PFSK-1 (cell line): Measurements from ENCODE around the gene RYR3. TPM values are rescaled to one million over a fixed set of nuclear protein-coding genes. Genes with fewer than 3 reads are reported as not detected.

Experiments
- FOXP2 ChIP-seq: optimal IDR thresholded peaks from 2 replicates; pipeline ENCODE3; 2011; ENCODE audit warnings: borderline replicate concordance, control low read depth, inconsistent platforms; ENCODE audit not compliant: insufficient read depth; ENCODE audit errors: extremely low read length, extremely low read depth
- POLR2AphosphoS5 ChIP-seq: IDR thresholded peaks from 2 replicates; pipeline ENCODE4 v1.6.1; 2012; ENCODE audit warnings: low read depth, mild to moderate bottlenecking, control low read depth, low read length, moderate library complexity
- REST ChIP-seq, 2 experiments: IDR thresholded peaks; 2 replicates each; pipeline versions ENCODE4 v1.6.1 to v1.8.0; 2011 to 2012; ENCODE audit warnings: low read depth in 2 of 2, low read length in 2 of 2, control low read depth in 1 of 2, inconsistent platforms in 1 of 2, mild to moderate bottlenecking in 1 of 2, moderate library complexity in 1 of 2; ENCODE audit not compliant: insufficient read depth in 1 of 2
- SIN3A ChIP-seq: IDR thresholded peaks from 2 replicates; pipeline ENCODE4 v1.6.1; 2012; ENCODE audit warnings: mild to moderate bottlenecking, low read length, moderate library complexity, borderline replicate concordance; ENCODE audit not compliant: insufficient read depth
- TAF1 ChIP-seq: IDR thresholded peaks from 2 replicates; pipeline ENCODE4 v1.6.1; 2012; ENCODE audit warnings: low read length, control low read depth, borderline replicate concordance; ENCODE audit not compliant: insufficient read depth
- polyA plus RNA-seq: library from polyadenylated mRNA; unstranded; fragments of >200 nt; gene quantifications from one replicate; pipeline ENCODE4 v1.2.1, GENCODE V29; 2012; ENCODE audit warnings: low read depth, missing spikeins; ENCODE audit not compliant: insufficient read length

RYR3 gene
- 0.24 TPM for polyA plus RNA-seq

GRCh38 chr15:33310481-33311311, at the start of gene RYR3:
Gene RYR3, plus strand, starts transcription at chr15:33310967. Its CDS starts 79 bp downstream, at chr15:33311046.
- TF ChIP-seq FOXP2 (no peak), TAF1 (no peak), REST (IDR thresholded peaks at IDR 0.05; ENCODE audit: insufficient read depth in 1 of 2, low read depth in 2 of 2, low read length in 2 of 2) (no peak), SIN3A (no peak), POLR2AphosphoS5 (no peak)

DNA sequence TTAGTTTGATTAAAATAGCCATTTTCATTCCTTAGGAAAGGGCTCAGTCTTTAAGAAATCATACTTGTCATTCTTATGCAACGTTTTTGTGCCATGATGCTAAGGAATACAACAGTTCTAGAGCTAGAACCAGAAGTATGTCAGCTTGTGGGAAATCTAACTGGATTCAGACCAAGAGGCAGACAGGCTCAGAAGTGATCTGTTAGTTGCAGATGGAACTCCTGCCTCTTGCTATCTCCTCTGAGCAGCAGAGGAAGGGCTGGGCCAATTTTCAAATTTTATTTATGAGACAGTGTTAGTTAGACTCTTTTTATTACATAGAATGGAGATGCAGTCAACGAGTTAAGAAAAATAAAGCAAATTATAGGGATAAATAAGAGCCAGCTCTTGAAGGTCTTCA, 48.5 kb upstream of the RYR3 start:
- TF ChIP-seq TAF1 (no peak), POLR2AphosphoS5 (no peak), REST (IDR thresholded peaks at IDR 0.05; ENCODE audit: insufficient read depth in 1 of 2, low read depth in 2 of 2, low read length in 2 of 2) (no peak), SIN3A (no peak), FOXP2 (no peak)

DNA sequence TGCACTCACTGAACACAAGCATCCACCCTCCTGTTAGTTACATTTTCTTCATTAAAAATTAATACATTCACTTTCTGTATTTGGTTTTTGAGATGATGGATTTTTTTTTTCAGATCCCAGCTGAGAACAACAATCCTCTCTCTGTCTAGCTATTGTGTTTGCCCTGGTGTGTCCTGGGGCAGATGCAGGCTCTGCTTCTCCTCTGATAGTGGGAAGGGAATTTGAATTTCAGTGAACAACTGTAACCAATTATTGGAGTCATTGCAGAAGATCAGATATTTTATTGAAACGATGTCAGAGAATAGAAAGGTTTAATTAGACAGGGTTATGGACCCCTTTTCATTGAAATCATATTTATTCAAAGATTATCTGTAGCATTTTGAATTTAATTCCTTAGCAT, 33.1 kb upstream of the RYR3 start:
- TF ChIP-seq POLR2AphosphoS5: no peak
- TF ChIP-seq FOXP2: no peak
- TF ChIP-seq REST (IDR thresholded peaks at IDR 0.05; ENCODE audit: insufficient read depth in 1 of 2, low read depth in 2 of 2, low read length in 2 of 2): no peak
- no peak for TF ChIP-seq TAF1
- no peak for TF ChIP-seq SIN3A

GRCh38 chr15:33278816-33279612, 31.8 kb upstream of the RYR3 start:
- TF ChIP-seq SIN3A (no peak), TAF1 (no peak), FOXP2 (no peak), POLR2AphosphoS5 (no peak), REST (IDR thresholded peaks at IDR 0.05; ENCODE audit: insufficient read depth in 1 of 2, low read depth in 2 of 2, low read length in 2 of 2) (no peak)
